GM18909 (cell line): ENCODE measurements around the gene KRTAP1-4.
"Not testable (repeated sequence)": the region's sequence is repeated elsewhere in the genome, so short reads cannot be mapped to it uniquely, and the experiment has no call there.

Experiments
- ATAC-seq: cut with Tn5 transposase; IDR thresholded peaks from one replicate; pipeline ENCODE4 v1.9.1; 2021; ENCODE audit warnings: mild to moderate bottlenecking; ENCODE audit not compliant: unreplicated experiment, poor library complexity

The KRTAP1-4 gene, protein sequence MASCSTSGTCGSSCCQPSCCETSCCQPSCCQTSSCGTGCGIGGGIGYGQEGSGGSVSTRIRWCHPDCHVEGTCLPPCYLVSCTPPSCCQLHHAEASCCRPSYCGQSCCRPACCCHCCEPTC

DNA sequence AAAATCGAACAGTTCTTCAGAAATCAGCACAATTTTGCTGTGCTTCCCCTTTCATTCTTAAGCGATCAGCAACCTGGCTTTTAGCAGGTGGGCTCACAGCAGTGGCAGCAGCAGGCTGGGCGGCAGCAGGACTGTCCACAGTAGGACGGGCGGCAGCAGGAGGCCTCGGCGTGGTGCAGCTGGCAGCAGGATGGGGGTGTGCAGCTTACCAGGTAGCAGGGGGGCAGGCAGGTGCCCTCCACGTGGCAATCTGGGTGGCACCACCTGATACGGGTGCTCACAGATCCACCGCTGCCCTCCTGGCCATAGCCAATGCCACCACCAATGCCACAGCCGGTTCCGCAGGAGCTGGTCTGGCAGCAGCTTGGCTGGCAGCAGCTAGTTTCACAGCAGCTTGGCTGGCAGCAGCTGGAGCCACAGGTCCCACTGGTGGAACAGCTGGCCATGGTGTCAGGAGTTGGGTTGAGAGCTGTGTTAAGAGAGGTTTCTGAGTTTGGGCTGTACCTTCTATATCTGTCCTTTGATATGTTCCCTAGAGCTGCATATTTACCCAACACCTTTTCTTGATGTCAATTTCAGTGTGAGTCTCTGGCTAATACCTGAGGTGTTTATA lies at the start of gene KRTAP1-4:
TSS of gene KRTAP1-4 (minus strand) at position 563 of the 613 bp plus-strand sequence. CDS start at position 446, 117 bp downstream.
- ATAC-seq: no peak

DNA sequence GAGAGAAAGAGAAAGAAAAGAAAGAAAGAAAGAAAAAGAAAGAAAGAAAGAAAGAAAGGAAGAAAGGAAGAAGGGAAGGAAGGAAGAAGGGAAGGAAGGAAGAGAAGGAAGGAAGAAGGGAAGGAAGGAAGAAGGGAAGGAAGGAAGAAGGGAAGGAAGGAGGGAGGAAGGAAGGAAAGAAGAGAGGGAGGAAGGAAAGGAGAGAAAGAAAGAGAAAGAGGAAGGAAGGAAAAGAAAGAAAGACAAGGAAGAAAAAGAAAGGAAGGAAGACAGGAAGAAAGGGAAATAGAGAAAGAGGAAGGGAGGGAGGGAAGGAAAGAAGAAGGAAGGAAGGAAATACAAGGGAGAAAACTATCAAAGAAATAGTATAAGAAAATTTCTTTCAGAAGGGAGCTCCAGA lies 46.8 kb upstream of the KRTAP1-4 start:
- ATAC-seq: no peak

DNA sequence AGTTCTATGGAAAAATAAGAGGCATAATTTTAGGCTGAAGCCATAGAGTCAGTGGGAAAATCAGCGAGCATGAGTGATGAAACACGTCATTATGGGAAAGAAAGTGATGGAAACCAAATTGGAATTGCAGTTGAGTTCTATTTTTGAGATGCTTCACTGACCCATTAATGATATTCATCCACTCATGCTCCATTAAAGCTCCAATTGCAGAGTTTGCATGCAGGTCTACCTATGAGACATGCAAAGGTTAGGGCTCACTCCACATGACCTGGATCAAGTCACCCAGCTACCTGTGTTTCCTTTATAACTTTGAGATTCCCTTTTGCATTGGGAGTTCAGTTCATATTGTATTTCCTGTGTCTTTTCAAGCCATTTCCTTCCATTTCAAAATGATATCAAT lies 43.7 kb upstream of the KRTAP1-4 start:
- ATAC-seq: no peak

DNA sequence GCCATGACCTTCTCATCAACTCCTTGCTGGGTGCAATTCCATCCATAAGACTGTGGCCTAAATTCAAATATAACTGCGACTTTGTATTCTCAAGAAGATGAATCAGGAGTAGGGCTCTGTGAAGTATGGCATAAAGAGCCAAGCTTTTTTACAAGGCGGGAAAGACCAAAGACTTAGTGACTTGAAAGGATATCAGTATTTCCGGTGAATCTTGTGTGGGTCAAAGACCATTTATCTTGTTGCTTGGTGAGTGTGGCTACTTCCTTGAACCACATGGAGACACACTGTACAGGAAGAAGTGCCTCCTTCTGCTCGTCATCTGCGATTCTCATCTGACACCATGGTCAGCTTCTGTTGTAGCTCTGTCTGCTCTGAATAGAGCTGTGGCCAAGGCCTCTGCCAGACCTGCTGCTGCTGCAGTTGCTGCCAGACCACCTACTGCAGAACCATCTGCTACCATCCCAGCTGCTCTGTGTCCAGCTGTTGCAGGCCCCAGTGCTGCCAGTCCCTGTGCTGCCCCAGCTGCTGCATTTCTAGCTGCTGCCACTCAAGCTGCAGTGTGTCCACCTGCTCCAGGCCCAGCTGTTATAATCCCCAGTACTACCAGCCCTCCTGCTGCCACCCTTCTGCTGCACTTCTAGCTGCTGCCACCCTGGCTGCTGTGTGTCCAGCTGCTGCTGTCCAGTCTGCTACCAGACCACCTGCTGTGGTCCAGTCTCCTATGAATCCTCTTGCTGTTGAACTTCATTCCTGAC lies 41.8 kb upstream of the KRTAP1-4 start:
- no peak for ATAC-seq

DNA sequence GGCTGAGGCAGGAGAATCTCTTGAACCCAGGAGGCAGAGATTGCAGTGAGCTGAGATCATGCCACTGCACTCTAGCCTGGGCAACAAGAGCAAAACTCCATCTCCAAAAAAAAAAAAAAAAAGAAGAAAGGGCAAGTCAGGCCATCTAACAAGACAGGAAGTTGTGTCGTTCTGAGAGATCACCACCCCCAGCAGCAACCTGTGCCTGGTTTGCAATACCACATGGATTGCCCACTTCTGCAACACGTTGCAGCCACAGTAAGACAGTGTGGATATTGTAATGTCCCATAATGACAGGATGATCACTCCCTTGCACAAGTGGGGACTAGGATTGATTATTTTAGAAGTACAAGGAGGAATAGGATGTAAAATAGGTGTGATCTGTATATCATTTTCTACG lies 39.0 kb upstream of the KRTAP1-4 start:
- ATAC-seq: no peak

- no peak for ATAC-seq
Observed at GRCh38 chr17:41067281-41067680, 37.3 kb upstream of the KRTAP1-4 start.

GRCh38 chr17:41065829-41066624 lies 36.0 kb upstream of the KRTAP1-4 start, which contains the start of gene KRTAP2-4:
TSS of gene KRTAP2-4 (minus strand) at chr17:41065879. CDS start at chr17:41065845, 34 bp downstream.
- no peak for ATAC-seq

DNA sequence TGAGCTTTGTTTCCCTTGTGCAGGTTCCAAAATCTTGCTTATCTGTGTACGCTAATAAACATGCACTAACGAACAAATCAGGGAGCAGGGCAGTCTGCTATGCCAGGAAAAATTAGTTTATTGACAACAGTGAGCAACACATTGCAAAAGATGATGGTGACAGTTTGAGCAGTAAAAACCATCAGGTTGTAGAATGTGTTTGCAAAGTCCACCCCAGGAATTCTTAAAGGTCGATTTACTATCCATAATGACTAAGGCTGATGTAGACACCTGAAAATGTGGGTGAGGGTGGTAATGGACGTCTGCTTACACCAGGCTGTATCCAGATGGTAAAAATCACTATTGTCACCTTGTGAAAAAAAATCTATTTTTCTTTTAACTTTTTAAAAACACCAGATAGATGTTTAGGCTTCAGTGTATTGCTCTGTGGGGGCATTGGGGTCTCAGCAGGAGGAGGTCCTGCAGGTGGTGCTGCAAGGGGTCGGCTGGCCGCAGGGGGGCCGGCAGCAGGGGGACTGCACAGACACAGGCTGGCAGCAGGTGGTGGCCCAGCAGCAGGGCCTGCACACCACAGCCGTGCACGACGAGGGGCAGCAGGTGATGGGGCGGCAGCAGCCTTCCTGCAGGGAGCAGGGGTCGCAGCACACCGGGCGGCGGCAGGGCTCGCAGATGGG lies 35.2 kb upstream of the KRTAP1-4 start:
- ATAC-seq: not testable (repeated sequence)

DNA sequence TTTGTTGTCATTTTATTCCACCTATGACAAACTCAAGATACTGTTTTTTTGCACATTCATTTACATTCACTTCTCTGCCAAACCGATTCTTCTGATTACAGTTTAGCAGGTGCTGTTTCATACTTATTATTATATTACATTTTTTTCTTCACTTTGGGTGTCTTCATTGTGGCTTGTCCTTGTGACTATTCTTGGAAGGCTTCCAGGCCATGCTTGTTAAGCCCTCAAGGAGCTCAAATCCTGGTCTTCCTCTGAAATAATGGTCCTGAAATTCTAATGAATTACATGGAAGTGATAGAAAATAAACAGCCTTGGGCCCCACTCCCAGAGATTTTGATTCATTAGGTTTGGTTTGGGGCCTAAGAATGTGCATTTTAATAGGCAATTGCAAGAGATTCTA lies 34.3 kb upstream of the KRTAP1-4 start:
- ATAC-seq: no peak

DNA sequence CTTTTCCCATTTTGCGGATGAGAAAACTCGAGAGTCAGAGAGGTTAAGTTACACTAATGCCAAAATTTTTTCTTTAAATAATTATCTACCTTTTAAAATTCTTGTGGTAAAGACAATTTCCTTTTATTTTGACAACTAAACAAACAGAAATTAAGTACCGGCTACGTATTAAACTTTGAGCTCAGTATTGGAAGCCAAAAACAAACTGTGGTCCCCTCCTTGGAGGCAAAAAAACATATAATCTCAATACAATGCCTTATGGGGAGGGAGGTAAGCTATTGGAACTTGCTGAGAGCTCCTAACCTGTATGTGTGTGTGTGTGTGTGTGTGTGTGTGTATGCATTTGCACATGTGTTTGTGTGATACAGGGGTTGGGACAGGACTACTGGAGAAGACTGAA lies 33.5 kb upstream of the KRTAP1-4 start:
- no peak for ATAC-seq

- ATAC-seq: no peak
Observed at GRCh38 chr17:41061964-41062363, 32.0 kb upstream of the KRTAP1-4 start.

GRCh38 chr17:41060052-41060604 lies 30.1 kb upstream of the KRTAP1-4 start, which contains the start of gene KRTAP2-3:
TSS of gene KRTAP2-3 (minus strand) at chr17:41060114. CDS start at chr17:41060050, 64 bp downstream.
- ATAC-seq: no peak

DNA sequence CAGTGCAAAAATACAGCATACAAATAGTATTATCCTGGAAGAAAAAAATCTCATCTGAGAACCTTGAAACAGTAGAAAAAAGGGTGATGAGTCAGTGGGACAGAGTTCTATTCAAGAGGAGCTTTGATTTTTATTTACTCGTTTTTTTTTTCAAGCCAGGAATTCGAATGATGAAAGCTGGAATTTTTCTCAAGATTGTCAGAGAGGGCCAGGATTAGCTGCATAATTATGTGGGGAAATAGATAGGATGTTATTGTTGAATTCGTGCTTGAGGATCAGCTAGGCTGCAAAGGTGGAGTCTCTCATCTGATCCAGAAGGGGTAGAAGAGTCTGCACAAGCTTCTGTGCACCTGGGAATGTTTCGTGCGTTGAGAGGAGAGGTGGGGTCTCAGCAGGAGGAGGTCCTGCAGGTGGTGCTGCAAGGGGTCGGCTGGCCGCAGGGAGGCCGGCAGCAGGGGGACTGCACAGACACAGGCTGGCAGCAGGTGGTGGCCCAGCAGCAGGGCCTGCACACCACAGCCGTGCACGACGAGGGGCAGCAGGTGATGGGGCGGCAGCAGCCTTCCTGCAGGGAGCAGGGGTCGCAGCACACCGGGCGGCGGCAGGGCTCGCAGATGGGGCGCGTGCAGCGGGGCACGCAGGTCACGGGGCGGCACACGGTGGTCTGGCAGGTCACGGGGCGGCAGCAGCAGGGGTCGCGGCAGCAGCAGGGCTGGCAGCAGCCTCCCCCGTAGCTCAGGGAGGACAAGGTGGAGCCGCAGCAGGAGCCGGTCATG lies 29.5 kb upstream of the KRTAP1-4 start:
- ATAC-seq: not testable (repeated sequence)

DNA sequence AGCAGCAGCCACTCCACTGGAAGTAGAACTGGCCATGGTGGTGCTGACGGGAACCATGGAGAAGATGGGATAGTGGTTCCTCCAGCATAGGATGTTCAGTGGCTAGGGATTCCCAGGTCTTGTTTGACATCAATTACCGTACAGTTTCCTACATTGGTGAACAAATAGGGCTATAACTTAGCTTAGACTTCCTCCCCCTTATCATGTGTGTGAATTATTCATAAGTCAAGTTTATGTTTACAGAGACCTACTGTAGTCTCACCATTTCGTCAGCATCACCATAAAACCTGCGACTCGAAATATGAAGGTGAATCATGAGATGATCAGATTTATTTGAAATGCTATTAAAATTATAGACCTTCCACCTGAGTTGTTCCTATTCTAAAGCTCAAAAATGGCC lies 28.7 kb upstream of the KRTAP1-4 start:
- ATAC-seq: no peak

- no peak for ATAC-seq
Observed at GRCh38 chr17:41057547-41057946, 27.6 kb upstream of the KRTAP1-4 start.

DNA sequence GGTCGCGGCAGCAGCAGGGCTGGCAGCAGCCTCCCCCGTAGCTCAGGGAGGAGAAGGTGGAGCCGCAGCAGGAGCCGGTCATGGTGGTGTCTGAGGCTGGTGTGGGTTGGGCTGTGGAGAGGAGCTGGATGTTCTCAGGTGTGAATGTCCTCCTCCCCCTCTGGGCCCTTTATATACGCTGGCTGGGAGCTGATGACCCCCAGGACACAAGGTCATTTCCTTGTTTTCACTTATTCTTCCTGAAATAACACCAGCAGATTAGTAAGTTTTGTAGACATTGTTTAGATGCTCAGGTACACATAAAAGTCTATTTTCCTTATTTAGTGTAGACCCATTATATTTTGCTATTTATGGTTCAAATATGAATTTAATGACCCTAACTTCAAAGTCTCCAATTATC lies 25.1 kb upstream of the KRTAP1-4 start, which contains the start of gene KRTAP2-2:
TSS of gene KRTAP2-2 (minus strand) at position 101 of the 400 bp plus-strand sequence. CDS start at position 82, 19 bp downstream.
- ATAC-seq: not testable (repeated sequence)

GRCh38 chr17:41054556-41054955 lies 24.6 kb upstream of the KRTAP1-4 start:
- ATAC-seq: not testable (repeated sequence)

DNA sequence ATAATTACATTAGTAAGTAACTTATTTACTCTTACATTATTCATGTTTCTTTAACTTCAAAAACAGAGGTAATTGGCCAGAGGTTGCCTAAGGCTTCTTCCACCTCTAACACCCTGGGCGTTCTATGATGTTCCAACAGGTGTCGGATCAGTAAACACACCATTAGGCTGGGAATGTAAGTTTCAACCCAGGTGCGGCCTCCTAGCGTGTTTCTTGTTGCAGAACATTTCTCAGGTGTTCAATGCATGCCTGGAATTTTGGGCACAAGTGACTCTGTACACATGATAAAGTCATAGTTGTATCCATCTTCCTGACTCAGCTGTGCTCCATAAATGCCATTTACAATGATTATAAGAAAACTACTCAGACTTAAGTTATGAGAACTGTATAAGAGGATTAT lies 24.0 kb upstream of the KRTAP1-4 start:
- ATAC-seq: no peak

- ATAC-seq: no peak
Observed at GRCh38 chr17:41052566-41052965, 22.6 kb upstream of the KRTAP1-4 start.
